OCI-LY1 (cell line): ENCODE measurements around the gene APOA4.

Experiments
- H2AFZ ChIP-seq: fragments of 200-600 bp; sonication (generic), shearing (Covaris generic); 2 replicates; pipeline ENCODE4 v1.6.0; 2014; ENCODE audit warnings: antibody characterized with exemption, mild to moderate bottlenecking, low read length
- H3F3A ChIP-seq: fragments of 200-600 bp; sonication (generic), shearing (Covaris generic); 2 replicates; pipeline ENCODE4 v1.6.0; 2014; ENCODE audit warnings: mild to moderate bottlenecking, antibody characterized with exemption, low read length, moderate library complexity; ENCODE audit not compliant: insufficient read depth
- H3K27ac ChIP-seq: fragments of 200-600 bp; sonication (generic); 2 replicates; pipeline ENCODE4 v1.5.1; 2014; ENCODE audit warnings: low read length, mixed run types, mild to moderate bottlenecking, low read depth; ENCODE audit not compliant: poor library complexity, severe bottlenecking
- H3K27me3 ChIP-seq: fragments of 200-600 bp; sonication (generic); 2 replicates; pipeline ENCODE4 v1.6.0; 2014; ENCODE audit warnings: antibody characterized with exemption, mild to moderate bottlenecking, low read length, moderate library complexity; ENCODE audit not compliant: insufficient read depth
- H3K36me3 ChIP-seq: fragments of 200-600 bp; sonication (generic); 2 replicates; pipeline ENCODE4 v1.6.1; 2014; ENCODE audit warnings: mild to moderate bottlenecking, antibody characterized with exemption, low read length, moderate library complexity, mixed read lengths; ENCODE audit not compliant: insufficient read depth
- H3K4me1 ChIP-seq: fragments of 200-600 bp; sonication (generic); 2 replicates; pipeline ENCODE4 v1.5.1; 2014; ENCODE audit warnings: mild to moderate bottlenecking, low read length, moderate library complexity; ENCODE audit not compliant: insufficient read depth, severe bottlenecking
- H3K4me2 ChIP-seq: fragments of 200-600 bp; sonication (generic), shearing (Covaris generic); 2 replicates; pipeline ENCODE4 v1.6.1; 2014; ENCODE audit warnings: low read length
- H3K4me3 ChIP-seq: fragments of 200-600 bp; sonication (generic); 2 replicates; pipeline ENCODE4 v1.5.1; 2014; ENCODE audit warnings: low read length, low read depth, mild to moderate bottlenecking, mixed read lengths; ENCODE audit not compliant: poor library complexity, severe bottlenecking
- H3K79me2 ChIP-seq: fragments of 200-600 bp; shearing (Covaris generic); 2 replicates; pipeline ENCODE4 v1.6.1; 2016; ENCODE audit warnings: mixed run types, low read length, mixed read lengths; ENCODE audit not compliant: insufficient read depth
- H3K9ac ChIP-seq: fragments of 200-600 bp; sonication (generic), shearing (Covaris generic); 2 replicates; pipeline ENCODE4 v1.6.1; 2014; ENCODE audit warnings: mild to moderate bottlenecking, low read length, mixed read lengths
- H3K9me2 ChIP-seq: fragments of 200-600 bp; sonication (generic), shearing (Covaris generic); 2 replicates; pipeline ENCODE4 v1.6.1; 2014; ENCODE audit warnings: low read depth, mild to moderate bottlenecking, low read length, mixed read lengths
- H3K9me3 ChIP-seq: fragments of 200-600 bp; shearing (Covaris generic); 2 replicates; pipeline ENCODE4 v1.6.1; 2014; ENCODE audit warnings: low read length, mixed read lengths
- H4K20me1 ChIP-seq: fragments of 200-600 bp; sonication (generic), shearing (Covaris generic); 2 replicates; pipeline ENCODE4 v1.6.0; 2016; ENCODE audit warnings: mild to moderate bottlenecking, low read length; ENCODE audit not compliant: insufficient read depth
- CTCF ChIP-seq: fragments of 200-600 bp; sonication (generic), shearing (Covaris generic); IDR thresholded peaks from 2 replicates; pipeline ENCODE4 v1.5.1; 2017; ENCODE audit warnings: mild to moderate bottlenecking, antibody characterized with exemption, low read length, moderate library complexity, mixed read lengths
- EZH2 ChIP-seq: fragments of 200-600 bp; sonication (generic), shearing (Covaris generic); IDR thresholded peaks from 2 replicates; pipeline ENCODE4 v1.8.0; 2017; ENCODE audit warnings: borderline replicate concordance, mixed run types, mild to moderate bottlenecking, antibody characterized with exemption, low read length, moderate library complexity, mixed read lengths

Gene APOA4

GRCh38 chr11:116775975-116776374 is 47.1 kb downstream of the APOA4 start:
- no peak overlapping the region for H3K9ac ChIP-seq
- TF ChIP-seq EZH2 (no peak), CTCF (no peak)
- no peaks in the 10 kb centered on the region for H3K9me2 ChIP-seq
- peaks cover 49% of the 10 kb centered on the region for H3K36me3 ChIP-seq
- H3K4me3 ChIP-seq = no peak overlapping the region
- no peaks in the 10 kb centered on the region for H4K20me1 ChIP-seq
- peaks cover 14% of the 10 kb centered on the region for H3K79me2 ChIP-seq
- no peak overlapping the region for H3K4me2 ChIP-seq
- peaks cover 25% of the 10 kb centered on the region for H3K4me1 ChIP-seq
- no peaks in the 10 kb centered on the region for H3F3A ChIP-seq
- H3K27me3 ChIP-seq = no peaks in the 10 kb centered on the region
- H3K27ac ChIP-seq = no peak overlapping the region
- H2AFZ ChIP-seq = no peak overlapping the region
- H3K9me3 ChIP-seq = no peaks in the 10 kb centered on the region

GRCh38 chr11:116774661-116775060 is 48.4 kb downstream of the APOA4 start:
- TF ChIP-seq EZH2 (no peak), CTCF (no peak)
- Histone ChIP-seq H3K36me3 (peaks cover 44% of the 10 kb centered on the region), H3K9me2 (no peaks in the 10 kb centered on the region), H2AFZ (no peak overlapping the region), H3K4me3 (no peak overlapping the region), H4K20me1 (no peaks in the 10 kb centered on the region), H3K4me2 (no peak overlapping the region), H3F3A (no peaks in the 10 kb centered on the region), H3K9me3 (no peaks in the 10 kb centered on the region), H3K9ac (no peak overlapping the region), H3K79me2 (peaks cover 16% of the 10 kb centered on the region), H3K27me3 (no peaks in the 10 kb centered on the region), H3K27ac (no peak overlapping the region), H3K4me1 (peaks cover 29% of the 10 kb centered on the region)

- Histone ChIP-seq H3K27me3 (no peaks in the 10 kb centered on the region), H4K20me1 (no peaks in the 10 kb centered on the region), H3K79me2 (peaks cover 16% of the 10 kb centered on the region), H3K4me1 (peaks cover 29% of the 10 kb centered on the region), H2AFZ (no peak overlapping the region), H3K9me3 (no peaks in the 10 kb centered on the region), H3F3A (no peaks in the 10 kb centered on the region), H3K9ac (peak overlapping the region; percentile 71), H3K27ac (peak overlapping the region; percentile 78), H3K36me3 (peaks cover 40% of the 10 kb centered on the region), H3K9me2 (no peaks in the 10 kb centered on the region), H3K4me2 (peak overlapping the region; percentile 72), H3K4me3 (peak overlapping the region; percentile 96)
- TF ChIP-seq CTCF = no peak
Measured at GRCh38 chr11:116773203-116774097, 49.7 kb downstream of the APOA4 start.
